Smooth muscle cell (in vitro differentiated cells): ENCODE measurements around the gene PLXDC2. TPM values are rescaled to one million over a fixed set of nuclear protein-coding genes. Genes with fewer than 3 reads are reported as not detected.

Experiments used
- DNase-seq: peaks from one replicate; lab custom pipeline; 2025; ENCODE audit not compliant: unreplicated experiment; lab: John Stamatoyannopoulos, UW
- H2AFZ ChIP-seq: fragments of 200-600 bp; sonication (generic); 2 replicates; pipeline ENCODE4 v1.6.0; 2016; ENCODE audit warnings: antibody characterized with exemption, low read depth, mild to moderate bottlenecking
- H3F3A ChIP-seq: fragments of 200-600 bp; sonication (generic); 2 replicates; pipeline ENCODE4 v1.6.0; 2017; ENCODE audit warnings: antibody characterized with exemption, low read depth
- H3K27ac ChIP-seq: fragments of 200-600 bp; sonication (generic); 2 replicates; pipeline ENCODE4 v1.5.1; 2016; ENCODE audit warnings: low read depth, mild to moderate bottlenecking
- H3K27me3 ChIP-seq: fragments of 200-600 bp; sonication (generic); 2 replicates; pipeline ENCODE4 v1.6.1; 2016; ENCODE audit warnings: low read depth, mild to moderate bottlenecking
- H3K36me3 ChIP-seq: fragments of 200-600 bp; sonication (generic); 2 replicates; pipeline ENCODE4 v1.5.1; 2016; ENCODE audit warnings: low read depth
- H3K4me1 ChIP-seq: fragments of 200-600 bp; sonication (generic); 2 replicates; pipeline ENCODE4 v1.5.1; 2016; ENCODE audit warnings: low read depth
- H3K4me2 ChIP-seq: fragments of 200-600 bp; sonication (generic); 2 replicates; pipeline ENCODE4 v1.6.0; 2016; ENCODE audit warnings: mild to moderate bottlenecking
- H3K4me3 ChIP-seq: fragments of 200-600 bp; sonication (generic); 2 replicates; pipeline ENCODE4 v1.5.1; 2016; ENCODE audit warnings: mild to moderate bottlenecking
- H3K79me2 ChIP-seq: fragments of 200-600 bp; sonication (generic); 2 replicates; pipeline ENCODE4 v1.6.0; 2016; ENCODE audit warnings: low read depth, mild to moderate bottlenecking
- H3K9ac ChIP-seq: fragments of 200-600 bp; sonication (generic); 2 replicates; pipeline ENCODE4 v1.6.0; 2016; ENCODE audit warnings: low read depth
- H3K9me3 ChIP-seq: fragments of 200-600 bp; sonication (generic); replicated peaks from 2 replicates; pipeline ENCODE4 v1.5.1; 2016; ENCODE audit warnings: low read depth
- H4K20me1 ChIP-seq: fragments of 200-600 bp; sonication (generic); 2 replicates; pipeline ENCODE4 v1.6.0; 2016; ENCODE audit warnings: low read depth
- WGBS: methylation state at CpG from one replicate; pipeline ENCODE4 v1.1.7; 2016; ENCODE audit warnings: low lambda C conversion rate; 5-methylcytosine and 5-hydroxymethylcytosine counted together
- polyA plus RNA-seq: library from polyadenylated mRNA; unstranded; fragments of >200 nt; fragmentation: Nextera tagmentation; extraction: Ambion mirVana; gene quantifications from 2 replicates; pipeline ENCODE4 v1.2.1, GENCODE V29; 2016
- total RNA-seq: library from RNA; depleted of rRNA; stranded (reverse); fragments of >200 nt; gene quantifications from 2 replicates; pipeline ENCODE4 v1.2.3, GENCODE V29; 2014
- TF ChIP-seq, protein P1 (sequence below): fragments of 200-600 bp; sonication (generic); IDR thresholded peaks from 2 replicates; pipeline ENCODE4 v1.5.1; 2017; ENCODE audit warnings: borderline replicate concordance, mild to moderate bottlenecking, antibody characterized with exemption; ENCODE audit not compliant: insufficient read depth, poor library complexity, severe bottlenecking

The PLXDC2 gene
- total and polyA plus RNA-seq, 2 experiments from 2014 or later: 7.3 to 24.9 TPM

DNA sequence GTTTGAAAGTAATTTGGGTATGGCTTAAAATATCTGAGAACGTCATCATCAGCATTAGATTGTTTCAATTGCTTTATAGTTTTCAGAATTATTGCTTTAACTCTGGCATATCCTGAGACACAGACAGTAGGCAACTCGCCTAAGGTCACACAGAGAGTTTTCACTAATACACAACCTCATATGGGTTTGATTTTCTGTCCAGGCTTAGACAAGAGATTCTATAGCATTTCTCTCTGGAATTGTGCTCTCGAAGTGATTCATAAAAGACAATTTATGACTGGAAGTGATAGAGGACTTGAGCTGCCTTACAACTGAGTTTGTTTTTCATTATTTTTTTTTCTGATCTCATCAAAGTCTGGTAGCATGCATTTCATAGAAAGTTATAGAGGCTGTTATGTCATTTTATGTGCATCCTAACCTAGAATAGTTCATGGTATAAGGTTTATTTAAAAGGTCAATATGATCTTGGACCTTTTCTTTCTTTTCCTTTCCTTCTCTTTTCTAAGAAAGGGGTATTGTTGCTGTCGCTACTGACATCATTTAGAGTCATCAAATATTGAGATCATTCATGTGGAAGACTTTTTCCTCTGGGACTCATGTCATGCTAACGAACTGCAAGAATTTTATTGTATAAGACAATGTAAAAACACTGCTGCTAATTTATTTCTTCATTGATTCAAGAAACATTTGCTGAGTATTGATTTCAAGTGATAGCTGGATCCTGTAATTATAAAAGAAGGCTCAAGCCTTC lies 278.2 kb downstream of the PLXDC2 start:
- Histone ChIP-seq H3K79me2 (no peaks in the 10 kb centered on the region), H3K36me3 (no peaks in the 10 kb centered on the region), H3K4me3 (no peak overlapping the region), H2AFZ (no peak overlapping the region), H3K9me3 (no peaks in the 10 kb centered on the region), H3K4me2 (no peak overlapping the region), H3K9ac (no peak overlapping the region), H3K4me1 (peaks cover 6% of the 10 kb centered on the region), H4K20me1 (no peaks in the 10 kb centered on the region), H3K27ac (no peak overlapping the region), H3K27me3 (no peaks in the 10 kb centered on the region), H3F3A (no peaks in the 10 kb centered on the region)
- no peak for DNase-seq
- WGBS: 85% methylated on average over 5 of the region's 5 CpGs
- TF ChIP-seq, protein P1, sequence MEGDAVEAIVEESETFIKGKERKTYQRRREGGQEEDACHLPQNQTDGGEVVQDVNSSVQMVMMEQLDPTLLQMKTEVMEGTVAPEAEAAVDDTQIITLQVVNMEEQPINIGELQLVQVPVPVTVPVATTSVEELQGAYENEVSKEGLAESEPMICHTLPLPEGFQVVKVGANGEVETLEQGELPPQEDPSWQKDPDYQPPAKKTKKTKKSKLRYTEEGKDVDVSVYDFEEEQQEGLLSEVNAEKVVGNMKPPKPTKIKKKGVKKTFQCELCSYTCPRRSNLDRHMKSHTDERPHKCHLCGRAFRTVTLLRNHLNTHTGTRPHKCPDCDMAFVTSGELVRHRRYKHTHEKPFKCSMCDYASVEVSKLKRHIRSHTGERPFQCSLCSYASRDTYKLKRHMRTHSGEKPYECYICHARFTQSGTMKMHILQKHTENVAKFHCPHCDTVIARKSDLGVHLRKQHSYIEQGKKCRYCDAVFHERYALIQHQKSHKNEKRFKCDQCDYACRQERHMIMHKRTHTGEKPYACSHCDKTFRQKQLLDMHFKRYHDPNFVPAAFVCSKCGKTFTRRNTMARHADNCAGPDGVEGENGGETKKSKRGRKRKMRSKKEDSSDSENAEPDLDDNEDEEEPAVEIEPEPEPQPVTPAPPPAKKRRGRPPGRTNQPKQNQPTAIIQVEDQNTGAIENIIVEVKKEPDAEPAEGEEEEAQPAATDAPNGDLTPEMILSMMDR: no peak

DNA sequence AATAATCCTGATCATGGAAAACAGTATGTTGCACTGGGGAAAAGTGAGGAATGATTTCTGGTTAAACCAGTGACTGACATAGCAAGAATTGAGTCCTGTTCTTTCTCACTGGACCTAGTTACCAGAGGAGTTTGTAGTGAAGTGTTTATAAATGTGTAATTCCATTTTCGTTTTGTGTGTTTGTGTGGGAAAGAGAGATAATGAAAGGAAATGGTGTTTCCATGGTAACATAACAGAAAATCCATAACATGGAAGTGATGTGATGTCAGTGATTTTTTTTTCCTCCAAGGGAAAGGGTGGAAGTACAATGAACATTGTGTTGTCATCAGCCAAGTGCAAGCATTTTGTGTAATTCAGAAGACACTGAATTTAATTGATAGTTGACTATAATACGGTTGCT lies 283.9 kb downstream of the PLXDC2 start:
- 73% methylated on average over 2 of the region's 2 CpGs for WGBS
- no peaks in the 10 kb centered on the region for H3K27me3 ChIP-seq
- no peak for DNase-seq
- H2AFZ ChIP-seq: no peak overlapping the region
- H3F3A ChIP-seq: no peaks in the 10 kb centered on the region
- H3K9me3 ChIP-seq: no peaks in the 10 kb centered on the region
- peak overlapping the region; percentile 73 for H3K27ac ChIP-seq
- H3K4me2 ChIP-seq: peak overlapping the region; percentile 16
- TF ChIP-seq, protein P1: no peak
- H3K9ac ChIP-seq: peak overlapping the region; percentile 71
- no peaks in the 10 kb centered on the region for H3K4me1 ChIP-seq
- no peaks in the 10 kb centered on the region for H3K36me3 ChIP-seq
- H3K79me2 ChIP-seq: no peaks in the 10 kb centered on the region
- H4K20me1 ChIP-seq: no peaks in the 10 kb centered on the region
- H3K4me3 ChIP-seq: no peak overlapping the region

DNA sequence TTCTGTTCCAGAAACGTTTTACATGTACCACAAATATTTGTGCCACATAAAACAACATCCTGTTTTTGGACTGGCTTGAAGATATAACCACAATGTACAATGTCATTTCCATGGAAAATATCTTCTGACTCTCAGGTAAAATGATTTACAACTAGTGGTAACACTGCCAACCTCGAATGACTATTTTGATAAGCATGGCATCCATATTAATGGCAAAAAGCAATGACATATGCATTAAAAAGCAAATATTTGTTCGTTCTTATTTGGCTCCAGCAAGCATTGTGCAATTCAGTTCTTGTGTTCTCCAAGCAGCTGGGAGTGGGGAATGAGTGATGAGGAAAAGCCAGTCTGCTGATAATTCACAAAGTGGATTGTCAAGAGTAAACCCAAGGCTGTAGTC lies 289.0 kb downstream of the PLXDC2 start:
- no peaks in the 10 kb centered on the region for H3K79me2 ChIP-seq
- H4K20me1 ChIP-seq: no peaks in the 10 kb centered on the region
- no peaks in the 10 kb centered on the region for H3K9me3 ChIP-seq
- H3K4me2 ChIP-seq: peak overlapping the region; percentile 5
- 65% methylated on average over 3 of the region's 3 CpGs for WGBS
- H3K27ac ChIP-seq: peak overlapping the region; percentile 72
- no peaks in the 10 kb centered on the region for H3K27me3 ChIP-seq
- H2AFZ ChIP-seq: no peak overlapping the region
- H3K36me3 ChIP-seq: no peaks in the 10 kb centered on the region
- H3K4me1 ChIP-seq: peaks cover 2% of the 10 kb centered on the region
- peak overlapping the region; percentile 26 for H3K9ac ChIP-seq
- DNase-seq: no peak
- no peak overlapping the region for H3K4me3 ChIP-seq
- TF ChIP-seq, protein P1: no peak
- H3F3A ChIP-seq: no peaks in the 10 kb centered on the region

DNA sequence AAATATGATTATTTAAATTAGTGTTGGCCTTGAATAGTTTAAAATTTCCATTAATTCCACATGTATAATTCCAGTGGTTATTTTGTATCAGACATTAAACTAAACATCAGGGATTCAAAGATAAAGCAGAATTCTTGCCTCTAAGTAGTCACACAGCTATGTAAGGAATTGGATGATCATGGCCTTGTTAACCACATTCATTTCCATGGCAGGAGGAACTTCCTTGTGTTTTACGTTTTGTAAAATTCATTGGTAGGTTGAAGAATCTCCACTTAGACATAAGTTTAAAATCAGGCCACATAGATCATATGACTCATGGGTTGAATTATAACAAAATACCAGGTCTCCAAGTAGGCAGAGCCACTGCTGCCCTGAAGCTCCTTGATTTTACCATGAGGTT lies 289.7 kb downstream of the PLXDC2 start:
- H3K4me2 ChIP-seq: peak overlapping the region; percentile 49
- no peak overlapping the region for H2AFZ ChIP-seq
- H3K4me3 ChIP-seq: no peak overlapping the region
- no peak for DNase-seq
- H4K20me1 ChIP-seq: no peaks in the 10 kb centered on the region
- peaks cover 2% of the 10 kb centered on the region for H3K4me1 ChIP-seq
- no peaks in the 10 kb centered on the region for H3K27me3 ChIP-seq
- peak overlapping the region; percentile 26 for H3K9ac ChIP-seq
- peak overlapping the region; percentile 72 for H3K27ac ChIP-seq
- H3F3A ChIP-seq: no peaks in the 10 kb centered on the region
- H3K9me3 ChIP-seq: no peaks in the 10 kb centered on the region
- no peaks in the 10 kb centered on the region for H3K79me2 ChIP-seq
- WGBS: 24% methylated on average over 1 of the region's 1 CpG
- TF ChIP-seq, protein P1: no peak
- H3K36me3 ChIP-seq: no peaks in the 10 kb centered on the region
